HepG2 (cell line): ENCODE data around the gene ITPK1. TPM values are rescaled to one million over a fixed set of nuclear protein-coding genes. Genes with fewer than 3 reads are reported as not detected.

ENCODE experiments used
- ATAC-seq: fragments of 200-7000 bp; cut with Tn5 transposase; 3 replicates; pipeline ENCODE4 v1.9.1; 2020; ENCODE audit warnings: mild to moderate bottlenecking, moderate library complexity
- BruUV-seq: library from RNA; stranded (reverse); fragments of 400-500 nt; replicated peaks from 2 replicates; lab custom pipeline; 2021; lab: Mats Ljungman, UMichigan
- CTCF ChIA-PET: fragments of 300-600 bp; formaldehyde crosslinking; extraction: SDS; loops from one replicate; lab custom pipeline; 2021; ENCODE audit warnings: low total read pairs, inconsistent platforms, low intra/inter-chr PET ratio; lab: Yijun Ruan, JAX
- POLR2A ChIA-PET: fragments of 350-600 bp; sonication (Branson Sonifier 250); formaldehyde crosslinking; loops from one replicate; lab custom pipeline; 2020; ENCODE audit warnings: antibody characterized with exemption, inconsistent platforms; lab: Yijun Ruan, JAX
- DNase-seq: peaks from one replicate; pipeline ENCODE4 v3.0.0-alpha.2; 2015; ENCODE audit warnings: low spot score
- FAIRE-seq: peaks from 3 replicates; lab custom pipeline; 2011; peaks lifted over from hg19 to GRCh38; lab: Jason Lieb, UNC
- H2AFZ ChIP-seq: one replicate; pipeline ENCODE4 v1.6.1; 2011; ENCODE audit warnings: low read length, inconsistent platforms
- H3K27ac ChIP-seq: fragments of 300-600 bp; 3 replicates; pipeline ENCODE4 v1.8.0; 2011; ENCODE audit warnings: mixed run types, mild to moderate bottlenecking, mixed read lengths, low read length, inconsistent platforms; ENCODE audit not compliant: insufficient read depth; ENCODE audit errors: extremely low read length
- H3K27me3 ChIP-seq, 2 experiments: fragments of 200-600 bp in 1 of 2; 2 replicates in 1 of 2; 3 replicates in 1 of 2; pipeline versions ENCODE4 v1.6.0 to v1.8.0; 2011; ENCODE audit warnings: low read length in 2 of 2, mild to moderate bottlenecking in 2 of 2, moderate library complexity in 2 of 2, inconsistent platforms in 1 of 2; ENCODE audit not compliant: insufficient read depth in 2 of 2, control insufficient read depth in 1 of 2
- H3K36me3 ChIP-seq, 2 experiments: fragments of 200-600 bp in 1 of 2; replicated peaks in 1 of 2; 2 replicates in 1 of 2; 3 replicates in 1 of 2; pipeline versions ENCODE4 v1.5.1 to v1.8.0; 2011; ENCODE audit warnings: low read length in 2 of 2, inconsistent platforms in 1 of 2; ENCODE audit not compliant: insufficient read depth in 2 of 2, control insufficient read depth in 1 of 2
- H3K4me1 ChIP-seq: 2 replicates; pipeline ENCODE4 v1.5.1; 2012; ENCODE audit warnings: low read length, inconsistent platforms; ENCODE audit not compliant: insufficient read depth
- H3K4me2 ChIP-seq: 2 replicates; pipeline ENCODE4 v1.6.0; 2011; ENCODE audit warnings: low read depth, low read length, inconsistent platforms
- H3K4me3 ChIP-seq, 3 experiments: fragments of 200-600 bp in 1 of 3; sonication (generic), shearing (Covaris generic) in 1 of 3; replicated peaks in 1 of 3; 2 replicates each; pipeline ENCODE4 v1.5.1; 2011 to 2016; ENCODE audit warnings: low read length in 3 of 3, inconsistent platforms in 2 of 3, low read depth in 2 of 3, mild to moderate bottlenecking in 2 of 3, control low read depth in 1 of 3, mixed read lengths in 1 of 3; ENCODE audit not compliant: insufficient read depth in 1 of 3
- H3K79me2 ChIP-seq: one replicate; pipeline ENCODE4 v1.6.1; 2011; ENCODE audit warnings: low read length, inconsistent platforms; ENCODE audit not compliant: insufficient read depth
- H3K9ac ChIP-seq: 2 replicates; pipeline ENCODE4 v1.6.0; 2011; ENCODE audit warnings: mild to moderate bottlenecking, low read depth, low read length, inconsistent platforms; ENCODE audit not compliant: insufficient read depth
- H3K9me3 ChIP-seq: 2 replicates; pipeline ENCODE4 v1.5.1; 2012; ENCODE audit warnings: mild to moderate bottlenecking, low read length
- H4K20me1 ChIP-seq: 2 replicates; pipeline ENCODE4 v1.6.0; 2011; ENCODE audit warnings: inconsistent platforms, mild to moderate bottlenecking, low read length, moderate library complexity; ENCODE audit not compliant: insufficient read depth
- BCL6 ChIP-seq: IDR thresholded peaks from 2 replicates; pipeline ENCODE4 v1.6.1; 2016; ENCODE audit warnings: missing genetic modification reagents, missing compliant biosample characterization
- ETS1 ChIP-seq: sonication (generic); formaldehyde crosslinking; IDR thresholded peaks from 2 replicates; pipeline ENCODE4 v1.4.0; 2020; ENCODE audit warnings: missing genetic modification reagents
- HNRNPLL ChIP-seq: fragments of 200-400 bp; formaldehyde crosslinking; IDR thresholded peaks from 2 replicates; pipeline ENCODE4 v1.6.1; 2017; ENCODE audit warnings: mild to moderate bottlenecking, low read depth, low read length; ENCODE audit not compliant: poor library complexity, severe bottlenecking
- IKZF4 ChIP-seq: sonication (generic); formaldehyde crosslinking; IDR thresholded peaks from 2 replicates; pipeline ENCODE4 v1.5.1; 2020; ENCODE audit warnings: borderline replicate concordance, mild to moderate bottlenecking, low read depth, missing genetic modification reagents; ENCODE audit errors: not compliant biosample characterization
- KAT2B ChIP-seq: fragments of 150-350 bp; IDR thresholded peaks from 2 replicates; pipeline ENCODE4 v1.6.1; 2014; ENCODE audit warnings: low read depth, low read length, borderline replicate concordance
- MAX ChIP-seq: IDR thresholded peaks from 2 replicates; pipeline ENCODE4 v1.6.1; 2012; ENCODE audit warnings: inconsistent platforms
- MTERF4 ChIP-seq: sonication (generic); formaldehyde crosslinking; IDR thresholded peaks from 2 replicates; pipeline ENCODE4 v1.8.0; 2023; ENCODE audit warnings: mild to moderate bottlenecking, missing genetic modification reagents
- MXD1 ChIP-seq: sonication (generic); formaldehyde crosslinking; IDR thresholded peaks from 2 replicates; pipeline ENCODE4 v1.4.0; 2020; ENCODE audit warnings: mild to moderate bottlenecking, missing genetic modification reagents
- ZBTB8A ChIP-seq: sonication (generic); formaldehyde crosslinking; IDR thresholded peaks from 2 replicates; pipeline ENCODE4 v1.4.0; 2020; ENCODE audit warnings: mild to moderate bottlenecking, low read depth, missing genetic modification reagents, borderline replicate concordance
- ZFP36L1 ChIP-seq: sonication (generic); formaldehyde crosslinking; IDR thresholded peaks from 2 replicates; pipeline ENCODE4 v1.8.0; 2022; ENCODE audit warnings: mild to moderate bottlenecking, missing genetic modification reagents, moderate library complexity
- ZNF503 ChIP-seq: sonication (generic); formaldehyde crosslinking; IDR thresholded peaks from 2 replicates; pipeline ENCODE4 v1.4.0; 2020; ENCODE audit warnings: missing genetic modification reagents
- ZSCAN12 ChIP-seq: sonication (generic); formaldehyde crosslinking; IDR thresholded peaks from 2 replicates; pipeline ENCODE4 v1.9.0; 2021; ENCODE audit warnings: mild to moderate bottlenecking, missing genetic modification reagents
- WGBS: methylation state at CpG from one replicate; pipeline ENCODE4 v1.1.6; 2017; ENCODE audit warnings: low lambda C conversion rate; 5-methylcytosine and 5-hydroxymethylcytosine counted together
- in situ Hi-C: cut with HindIII; loops from 2 replicates; pipeline ENCODE4 v1.10.0; 2017; ENCODE audit warnings: low pct_unique_long_range_greater_than_20kb; ENCODE audit not compliant: extremely low pct_ligation_motif_present
- intact Hi-C: fragments of 100-400 bp; cut with micrococcal nuclease; formaldehyde crosslinking; loops from one replicate; pipeline ENCODE4 v1.10.0; 2022; ENCODE audit not compliant: unreplicated experiment
- polyA plus RNA-seq, 8 experiments: library from polyadenylated mRNA; depleted of rRNA in 3 of 8; stranded (reverse) in 7 of 8; unstranded in 1 of 8; fragments of >200 nt; fragmentation: Illumina TruSeq in 4 of 8; extraction: Trizol in 4 of 8; gene quantifications; 2 replicates each; pipeline versions ENCODE4 v1.2.1 to v1.2.3, GENCODE V29; 2011 to 2016; ENCODE audit warnings: low read depth in 4 of 8, missing spikeins in 1 of 8, mixed read lengths in 1 of 8; ENCODE audit not compliant: insufficient read depth in 1 of 8
- total RNA-seq, 5 experiments: library from RNA; depleted of rRNA; stranded (reverse); fragments of >200 nt; fragmentation: Illumina TruSeq; extraction: Trizol; gene quantifications; 2 replicates each; pipeline ENCODE4 v1.2.3, GENCODE V29; 2016; ENCODE audit warnings: low read depth in 1 of 5

The ITPK1 gene
- total and polyA plus RNA-seq, 2 of the 13 experiments (the other 11 are each of a cell fraction or from before 2014, with no cell fraction given) = 20.5 to 47.5 TPM

GRCh38 chr14:93049867-93050331 lies 65.8 kb downstream of the ITPK1 start:
- no peak for FAIRE-seq
- H3K79me2 ChIP-seq = no peaks in the 10 kb centered on the region
- H3K36me3 ChIP-seq = no peaks in the 10 kb centered on the region
- in situ Hi-C loops = no loop called here
- no peaks in the 10 kb centered on the region for H4K20me1 ChIP-seq
- WGBS = 79% methylated on average over 12 of the region's 12 CpGs
- ChIA-PET POLR2A (no interaction called here), CTCF (no interaction called here)
- no peak overlapping the region for H3K9ac ChIP-seq
- no TSS peak for BruUV-seq
- DNase-seq = no peak
- H3K4me1 ChIP-seq = peaks cover 49% of the 10 kb centered on the region
- no peak overlapping the region for H3K4me3 ChIP-seq
- H3K4me2 ChIP-seq = no peak overlapping the region
- no peak overlapping the region for H2AFZ ChIP-seq
- no peak for ATAC-seq
- intact Hi-C loops = no loop called here
- H3K27ac ChIP-seq = no peak overlapping the region
- H3K9me3 ChIP-seq = no peaks in the 10 kb centered on the region
- TF ChIP-seq ZSCAN12 (CRISPR knock-in tag) (no peak), ZBTB8A (CRISPR knock-in tag) (no peak), ETS1 (no peak), MXD1 (CRISPR knock-in tag) (no peak), BCL6 (CRISPR knock-in tag) (peak; percentile 78)
- no peaks in the 10 kb centered on the region for H3K27me3 ChIP-seq

- FAIRE-seq = no peak
- no peak for ATAC-seq
- H2AFZ ChIP-seq = no peak overlapping the region
- in situ Hi-C loops (no loop called here), intact Hi-C loops (no loop called here)
- no peak overlapping the region for H3K9ac ChIP-seq
- no peak overlapping the region for H3K4me3 ChIP-seq
- no peaks in the 10 kb centered on the region for H3K79me2 ChIP-seq
- ChIA-PET POLR2A (no interaction called here), CTCF (no interaction called here)
- no peaks in the 10 kb centered on the region for H3K9me3 ChIP-seq
- H3K27me3 ChIP-seq = no peaks in the 10 kb centered on the region
- DNase-seq = no peak
- H3K36me3 ChIP-seq = no peaks in the 10 kb centered on the region
- no peak overlapping the region for H3K4me2 ChIP-seq
- H3K27ac ChIP-seq = no peak overlapping the region
- BruUV-seq = no TSS peak
- peaks cover 55% of the 10 kb centered on the region for H3K4me1 ChIP-seq
- 62% methylated on average over 4 of the region's 4 CpGs for whole genome bisulfite sequencing
- no peaks in the 10 kb centered on the region for H4K20me1 ChIP-seq
- TF ChIP-seq HNRNPLL (no peak), MAX (no peak), MTERF4 (CRISPR knock-in tag) (no peak), IKZF4 (CRISPR knock-in tag) (no peak), ZFP36L1 (CRISPR knock-in tag) (no peak), ZNF503 (CRISPR knock-in tag) (no peak), KAT2B (no peak)
Measured at GRCh38 chr14:93049315-93049714, 66.4 kb downstream of the ITPK1 start.
